Measurements from ENCODE around the gene AUNIP. TPM values are rescaled to one million over a fixed set of nuclear protein-coding genes. Genes with fewer than 3 reads are reported as not detected.

AUNIP gene
- total and polyA plus RNA-seq, 2 donors (not counting 3 experiments of a cell fraction or from before 2014, with no cell fraction given): 1.8 to 4.5 TPM

- Histone ChIP-seq H3K4me1 (ENCODE audit: control insufficient read depth, extremely low read depth, insufficient read depth, low read length) (peaks cover 5% of the 10 kb centered on the region), H3K79me2 (ENCODE audit: control insufficient read depth, insufficient read depth, low read length) (no peaks in the 10 kb centered on the region), H3K4me2 (ENCODE audit: insufficient read depth, low read length) (no peak overlapping the region), H3K9me1 (replicated peaks; ENCODE audit: control insufficient read depth, extremely low read depth, insufficient read depth, low read length) (no peaks in the 10 kb centered on the region), H2AFZ (ENCODE audit: low read depth, low read length) (no peak overlapping the region), H3K36me3 (ENCODE audit: control insufficient read depth in 2 of 2, extremely low read depth in 1 of 2, insufficient read depth in 2 of 2, low read length in 2 of 2) (no peaks in the 10 kb centered on the region), H3K4me3 (replicated peaks in 1 of 3; ENCODE audit: insufficient read depth in 1 of 3, low read depth in 1 of 3, low read length in 3 of 3) (no peak overlapping the region), H3K9ac (replicated peaks; ENCODE audit: extremely low read depth, insufficient read depth, low read length) (no peak overlapping the region), H3K9me3 (replicated peaks; ENCODE audit: control insufficient read depth, insufficient read depth, low read length) (no peaks in the 10 kb centered on the region), H3K27ac (ENCODE audit: insufficient read depth, low read depth, low read length) (no peak overlapping the region), H3K27me3 (ENCODE audit: control insufficient read depth in 2 of 2, insufficient read depth in 2 of 2, low read length in 2 of 2) (no peaks in the 10 kb centered on the region), H4K20me1 (replicated peaks; ENCODE audit: control insufficient read depth, extremely low read depth, insufficient read depth, low read length) (no peaks in the 10 kb centered on the region)
- FAIRE-seq: no peak
- POLR2A ChIA-PET: no interaction called here
- CTCF ChIA-PET: interaction anchor here (1.2 to 1.6 kb wide), 2 partner anchors 16 to 118 kb away, joined by 3 to 5 read pairs; partner anchors contain the start of gene PAFAH2
- TF ChIP-seq JUN (IDR thresholded peaks at IDR 0.05; ENCODE audit: borderline replicate concordance, insufficient read depth, insufficient read length, low read depth): no peak
- intact Hi-C loops (cut with micrococcal nuclease): no loop called here
- DNase-seq (ENCODE audit: low read depth, low spot score): no peak
- dilution Hi-C loops (cut with MboI; ENCODE audit: extremely low pct_ligation_motif_present, low sequenced_read_pairs): loop anchor here (25.0 kb wide), 1 partner anchor 108 kb away; the partner anchor contains the start of gene PAFAH2
- BruUV-seq (replicated peaks): no TSS peak
Observed at GRCh38 chr1:25879675-25880074, 20.4 kb upstream of the AUNIP start.

GRCh38 chr1:25878690-25879089, 19.4 kb upstream of the AUNIP start:
- no peaks in the 10 kb centered on the region for H3K36me3 ChIP-seq (ENCODE audit: control insufficient read depth in 2 of 2, extremely low read depth in 1 of 2, insufficient read depth in 2 of 2, low read length in 2 of 2)
- CTCF ChIA-PET: no interaction called here
- H3K4me1 ChIP-seq (ENCODE audit: control insufficient read depth, extremely low read depth, insufficient read depth, low read length): peaks cover 7% of the 10 kb centered on the region
- no TSS peak for BruUV-seq (replicated peaks)
- no peaks in the 10 kb centered on the region for H4K20me1 ChIP-seq (replicated peaks; ENCODE audit: control insufficient read depth, extremely low read depth, insufficient read depth, low read length)
- H3K79me2 ChIP-seq (ENCODE audit: control insufficient read depth, insufficient read depth, low read length): no peaks in the 10 kb centered on the region
- no peak overlapping the region for H3K4me2 ChIP-seq (ENCODE audit: insufficient read depth, low read length)
- POLR2A ChIA-PET: no interaction called here
- no peak for TF ChIP-seq MAX (IDR thresholded peaks at IDR 0.05; ENCODE audit: insufficient read depth, insufficient read length)
- no peak for TF ChIP-seq POLR2A (IDR thresholded peaks at IDR 0.05; ENCODE audit: low read depth, low read length)
- TF ChIP-seq FOS (IDR thresholded peaks at IDR 0.05; ENCODE audit: borderline replicate concordance, insufficient read depth, low read length): no peak
- DNase-seq (ENCODE audit: low read depth, low spot score) (no peak), FAIRE-seq (no peak)
- H3K27ac ChIP-seq (ENCODE audit: insufficient read depth, low read depth, low read length): no peak overlapping the region
- intact Hi-C loops (cut with micrococcal nuclease) (no loop called here), dilution Hi-C loops (cut with MboI; ENCODE audit: extremely low pct_ligation_motif_present, low sequenced_read_pairs) (loop anchor here (25.0 kb wide), 1 partner anchor 109 kb away; the partner anchor contains the start of gene PAFAH2)
- H2AFZ ChIP-seq (ENCODE audit: low read depth, low read length): no peak overlapping the region
- H3K9me3 ChIP-seq (replicated peaks; ENCODE audit: control insufficient read depth, insufficient read depth, low read length): no peaks in the 10 kb centered on the region
- H3K9me1 ChIP-seq (replicated peaks; ENCODE audit: control insufficient read depth, extremely low read depth, insufficient read depth, low read length): no peaks in the 10 kb centered on the region
- H3K4me3 ChIP-seq (replicated peaks in 1 of 3; ENCODE audit: insufficient read depth in 1 of 3, low read depth in 1 of 3, low read length in 3 of 3): no peak overlapping the region
- H3K9ac ChIP-seq (replicated peaks; ENCODE audit: extremely low read depth, insufficient read depth, low read length): no peak overlapping the region
- no peaks in the 10 kb centered on the region for H3K27me3 ChIP-seq (ENCODE audit: control insufficient read depth in 2 of 2, insufficient read depth in 2 of 2, low read length in 2 of 2)
